H9 (cell line): ENCODE measurements around the gene CDH3. TPM values are rescaled to one million over a fixed set of nuclear protein-coding genes. Genes with fewer than 3 reads are reported as not detected.

Source experiments
- DNase-seq: peaks from one replicate; pipeline ENCODE4 v3.0.0-alpha.2; 2017
- H2AFZ ChIP-seq: one replicate; pipeline ENCODE4 v1.6.1; 2013; ENCODE audit warnings: mild to moderate bottlenecking, low read length, control low read depth, moderate library complexity
- H2AK5ac ChIP-seq: 2 replicates; pipeline ENCODE4 v1.6.1; 2013; ENCODE audit warnings: low read length, control low read depth, mixed read lengths; ENCODE audit not compliant: insufficient read length
- H2BK120ac ChIP-seq: one replicate; pipeline ENCODE4 v1.6.1; 2013; ENCODE audit warnings: low read depth, mild to moderate bottlenecking, low read length, control low read depth, inconsistent platforms; ENCODE audit not compliant: poor library complexity, severe bottlenecking
- H2BK12ac ChIP-seq: 2 replicates; pipeline ENCODE4 v1.6.1; 2013; ENCODE audit warnings: low read length, control low read depth, mixed read lengths, low read depth; ENCODE audit not compliant: insufficient read length
- H2BK15ac ChIP-seq: 2 replicates; pipeline ENCODE4 v1.6.1; 2013; ENCODE audit warnings: low read depth, low read length, control low read depth
- H2BK20ac ChIP-seq: one replicate; pipeline ENCODE4 v1.6.1; 2013; ENCODE audit warnings: low read depth, mild to moderate bottlenecking, low read length, control low read depth, inconsistent platforms; ENCODE audit not compliant: poor library complexity, severe bottlenecking
- H2BK5ac ChIP-seq: 2 replicates; pipeline ENCODE4 v1.6.1; 2013; ENCODE audit warnings: low read length, control low read depth, mixed read lengths; ENCODE audit not compliant: insufficient read length
- H3K14ac ChIP-seq: 2 replicates; pipeline ENCODE4 v1.6.1; 2013; ENCODE audit warnings: low read length, control low read depth; ENCODE audit not compliant: insufficient read depth
- H3K18ac ChIP-seq: 2 replicates; pipeline ENCODE4 v1.6.1; 2013; ENCODE audit warnings: low read depth, mild to moderate bottlenecking, mixed read lengths, low read length, control low read depth; ENCODE audit not compliant: insufficient read length
- H3K23ac ChIP-seq: 2 replicates; pipeline ENCODE4 v1.6.1; 2013; ENCODE audit warnings: low read length, control low read depth, mixed read lengths, low read depth; ENCODE audit not compliant: insufficient read length
- H3K23me2 ChIP-seq: 2 replicates; pipeline ENCODE4 v1.6.1; 2013; ENCODE audit warnings: low read depth, mild to moderate bottlenecking, mixed read lengths, low read length, control low read depth; ENCODE audit not compliant: insufficient read length, poor library complexity, severe bottlenecking
- H3K27ac ChIP-seq: 2 replicates; pipeline ENCODE4 v1.5.1; 2013; ENCODE audit warnings: low read length, control low read depth, mixed read lengths, low read depth; ENCODE audit not compliant: insufficient read length
- H3K27me3 ChIP-seq: 2 replicates; pipeline ENCODE4 v1.6.1; 2013; ENCODE audit warnings: low read length, control low read depth, inconsistent platforms; ENCODE audit not compliant: insufficient read depth
- H3K4ac ChIP-seq: 2 replicates; pipeline ENCODE4 v1.6.1; 2013; ENCODE audit warnings: low read depth, mild to moderate bottlenecking, control low read depth, inconsistent platforms, low read length, moderate library complexity
- H3K4me1 ChIP-seq: 2 replicates; pipeline ENCODE4 v1.6.1; 2013; ENCODE audit warnings: low read length, control low read depth, inconsistent platforms; ENCODE audit not compliant: insufficient read depth
- H3K4me2 ChIP-seq: 2 replicates; pipeline ENCODE4 v1.6.1; 2013; ENCODE audit warnings: low read length, control low read depth, mixed read lengths; ENCODE audit not compliant: insufficient read length, insufficient read depth
- H3K56ac ChIP-seq: 2 replicates; pipeline ENCODE4 v1.6.1; 2013; ENCODE audit warnings: low read depth, mild to moderate bottlenecking, mixed read lengths, low read length, control low read depth; ENCODE audit not compliant: insufficient read length
- H3K79me1 ChIP-seq: 2 replicates; pipeline ENCODE4 v1.6.1; 2013; ENCODE audit warnings: low read depth, mild to moderate bottlenecking, moderate library complexity, low read length, control low read depth, inconsistent platforms; ENCODE audit not compliant: insufficient read depth, poor library complexity, severe bottlenecking
- H3K79me2 ChIP-seq: 2 replicates; pipeline ENCODE4 v1.6.1; 2013; ENCODE audit warnings: low read length, control low read depth, inconsistent platforms; ENCODE audit not compliant: insufficient read depth
- H3K9ac ChIP-seq: 2 replicates; pipeline ENCODE4 v1.6.1; 2013; ENCODE audit warnings: low read length, control low read depth, mixed read lengths; ENCODE audit not compliant: insufficient read length; ENCODE audit errors: extremely low read depth
- H3K9me3 ChIP-seq: one replicate; pipeline ENCODE4 v1.6.1; 2013; ENCODE audit warnings: low read depth, low read length, inconsistent platforms; ENCODE audit not compliant: control insufficient read depth
- H3T11ph ChIP-seq: one replicate; pipeline ENCODE4 v1.6.1; 2013; ENCODE audit warnings: mild to moderate bottlenecking, low read length, control low read depth, inconsistent platforms
- H4K20me1 ChIP-seq: one replicate; pipeline ENCODE4 v1.6.1; 2013; ENCODE audit not compliant: control insufficient read depth, insufficient read length, insufficient read depth
- H4K5ac ChIP-seq: 2 replicates; pipeline ENCODE4 v1.6.1; 2013; ENCODE audit warnings: low read depth, mild to moderate bottlenecking, mixed read lengths, low read length, control low read depth; ENCODE audit not compliant: insufficient read length
- H4K8ac ChIP-seq: replicated peaks from 2 replicates; pipeline ENCODE4 v1.6.1; 2013; ENCODE audit warnings: low read length, control low read depth, mixed read lengths, low read depth; ENCODE audit not compliant: insufficient read length
- H4K91ac ChIP-seq: 2 replicates; pipeline ENCODE4 v1.6.1; 2013; ENCODE audit warnings: low read depth, mild to moderate bottlenecking, moderate library complexity, mixed read lengths, low read length, control low read depth; ENCODE audit not compliant: insufficient read length
- H3K27ac Mint-ChIP-seq, 3 experiments: 2 replicates in 2 of 3; 3 replicates in 1 of 3; pipeline ENCODE4 v1.8.0; 2020 to 2021; ENCODE audit warnings: mixed read lengths in 3 of 3, mild to moderate bottlenecking in 1 of 3, moderate library complexity in 1 of 3
- H3K27me3 Mint-ChIP-seq: 2 replicates; pipeline ENCODE4 v1.8.0; 2021; ENCODE audit warnings: low read depth, mild to moderate bottlenecking, moderate library complexity, mixed read lengths
- H3K36me3 Mint-ChIP-seq, 3 experiments: 2 replicates in 2 of 3; 3 replicates in 1 of 3; pipeline ENCODE4 v1.8.0; 2020 to 2021; ENCODE audit warnings: low read depth in 3 of 3, mixed read lengths in 3 of 3; ENCODE audit not compliant: insufficient read depth in 1 of 3
- H3K4me1 Mint-ChIP-seq, 2 experiments: 2 replicates each; pipeline ENCODE4 v1.8.0; 2020; ENCODE audit warnings: mixed read lengths in 2 of 2
- H3K4me3 Mint-ChIP-seq, 2 experiments: 2 replicates in 1 of 2; 3 replicates in 1 of 2; pipeline ENCODE4 v1.8.0; 2020 to 2021; ENCODE audit warnings: mild to moderate bottlenecking in 2 of 2, mixed read lengths in 2 of 2, moderate library complexity in 1 of 2
- H3K9me3 Mint-ChIP-seq, 2 experiments: 2 replicates in 1 of 2; 3 replicates in 1 of 2; pipeline ENCODE4 v1.8.0; 2020; ENCODE audit warnings: mild to moderate bottlenecking in 2 of 2, mixed read lengths in 2 of 2, moderate library complexity in 1 of 2
- WGBS: extraction: QIAGEN DNeasy Blood & Tissue Kit; methylation state at CpG from one replicate; pipeline ENCODE4 v1.1.7; 2013; ENCODE audit warnings: missing lambda C conversion rate, low lambda C conversion rate, mixed read lengths; ENCODE audit not compliant: insufficient read length; ENCODE audit errors: extremely low coverage; 5-methylcytosine and 5-hydroxymethylcytosine counted together
- total RNA-seq: library from RNA; stranded (reverse); gene quantifications from 2 replicates; pipeline ENCODE4 v1.2.1, GENCODE V29; 2021
- TF ChIP-seq, protein P1 (sequence below): fragments of 200-600 bp; sonication (generic); conservative IDR thresholded peaks from 3 replicates; pipeline ENCODE4 v1.8.0; 2021; ENCODE audit warnings: antibody characterized with exemption, mild to moderate bottlenecking

The CDH3 gene
- total RNA-seq, 1 experiment from 2014 or later = 97.2 TPM

DNA sequence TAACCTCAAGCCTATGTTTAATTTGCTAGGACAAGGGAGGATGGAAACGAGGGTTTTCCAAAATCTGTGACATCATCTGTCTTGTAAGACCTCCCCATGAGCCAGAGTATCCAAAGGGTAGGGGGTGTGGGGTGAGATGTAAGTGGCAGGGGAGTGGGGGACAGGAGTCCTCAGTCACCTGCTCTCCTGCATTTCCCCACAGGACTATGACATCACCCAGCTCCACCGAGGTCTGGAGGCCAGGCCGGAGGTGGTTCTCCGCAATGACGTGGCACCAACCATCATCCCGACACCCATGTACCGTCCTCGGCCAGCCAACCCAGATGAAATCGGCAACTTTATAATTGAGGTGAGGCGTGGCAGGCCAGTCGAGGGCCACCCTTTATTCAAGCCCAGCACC, 50.5 kb downstream of the CDH3 start:
- no CpG with 5 or more reads among the region's 11 CpGs for WGBS
- Histone ChIP-seq H3K23me2 (no peaks in the 10 kb centered on the region), H2AFZ (no peak overlapping the region), H2BK120ac (no peak overlapping the region), H2BK12ac (no peak overlapping the region), H2BK5ac (no peak overlapping the region), H4K8ac (no peak overlapping the region), H3K4me2 (no peak overlapping the region), H2BK20ac (no peak overlapping the region), H3T11ph (no peak overlapping the region), H4K5ac (no peak overlapping the region), H3K18ac (no peak overlapping the region), H3K23ac (no peak overlapping the region), H3K27me3 (no peaks in the 10 kb centered on the region), H4K20me1 (no peaks in the 10 kb centered on the region), H3K4ac (no peak overlapping the region), H3K79me1 (no peaks in the 10 kb centered on the region), H2BK15ac (no peak overlapping the region), H3K79me2 (no peaks in the 10 kb centered on the region), H4K91ac (no peak overlapping the region), H3K9me3 (no peaks in the 10 kb centered on the region), H3K56ac (no peak overlapping the region), H3K27ac (no peak overlapping the region), H2AK5ac (no peak overlapping the region), H3K14ac (no peak overlapping the region), H3K4me1 (no peaks in the 10 kb centered on the region), H3K9ac (no peak overlapping the region)
- TF ChIP-seq, protein P1, sequence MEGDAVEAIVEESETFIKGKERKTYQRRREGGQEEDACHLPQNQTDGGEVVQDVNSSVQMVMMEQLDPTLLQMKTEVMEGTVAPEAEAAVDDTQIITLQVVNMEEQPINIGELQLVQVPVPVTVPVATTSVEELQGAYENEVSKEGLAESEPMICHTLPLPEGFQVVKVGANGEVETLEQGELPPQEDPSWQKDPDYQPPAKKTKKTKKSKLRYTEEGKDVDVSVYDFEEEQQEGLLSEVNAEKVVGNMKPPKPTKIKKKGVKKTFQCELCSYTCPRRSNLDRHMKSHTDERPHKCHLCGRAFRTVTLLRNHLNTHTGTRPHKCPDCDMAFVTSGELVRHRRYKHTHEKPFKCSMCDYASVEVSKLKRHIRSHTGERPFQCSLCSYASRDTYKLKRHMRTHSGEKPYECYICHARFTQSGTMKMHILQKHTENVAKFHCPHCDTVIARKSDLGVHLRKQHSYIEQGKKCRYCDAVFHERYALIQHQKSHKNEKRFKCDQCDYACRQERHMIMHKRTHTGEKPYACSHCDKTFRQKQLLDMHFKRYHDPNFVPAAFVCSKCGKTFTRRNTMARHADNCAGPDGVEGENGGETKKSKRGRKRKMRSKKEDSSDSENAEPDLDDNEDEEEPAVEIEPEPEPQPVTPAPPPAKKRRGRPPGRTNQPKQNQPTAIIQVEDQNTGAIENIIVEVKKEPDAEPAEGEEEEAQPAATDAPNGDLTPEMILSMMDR = no peak
- H3K4me3 Mint-ChIP-seq = no peak overlapping the region
- no peaks in the 10 kb centered on the region for H3K27me3 Mint-ChIP-seq
- no peak overlapping the region for H3K27ac Mint-ChIP-seq
- no peaks in the 10 kb centered on the region for H3K4me1 Mint-ChIP-seq
- H3K36me3 Mint-ChIP-seq = peaks cover 39 to 84% (median 53%) of the 10 kb centered on the region in 3 experiments; a peak in 6 of 7 replicates
- no peaks in the 10 kb centered on the region for H3K9me3 Mint-ChIP-seq
- no peak for DNase-seq
